HepG2 (cell line): Measurements from ENCODE around the gene LCN12. TPM values are rescaled to one million over a fixed set of nuclear protein-coding genes. Genes with fewer than 3 reads are reported as not detected.
A peak's percentile ranks its signal among the peaks of the same experiment; 100 is the strongest.

Source experiments
- ATAC-seq: fragments of 200-7000 bp; cut with Tn5 transposase; 3 replicates; pipeline ENCODE4 v1.9.1; 2020; ENCODE audit warnings: mild to moderate bottlenecking, moderate library complexity
- BruUV-seq: library from RNA; stranded (reverse); fragments of 400-500 nt; replicated peaks from 2 replicates; lab custom pipeline; 2021; lab: Mats Ljungman, UMichigan
- CTCF ChIA-PET: fragments of 300-600 bp; formaldehyde crosslinking; extraction: SDS; loops from one replicate; lab custom pipeline; 2021; ENCODE audit warnings: low total read pairs, inconsistent platforms, low intra/inter-chr PET ratio; lab: Yijun Ruan, JAX
- POLR2A ChIA-PET: fragments of 350-600 bp; sonication (Branson Sonifier 250); formaldehyde crosslinking; loops from one replicate; lab custom pipeline; 2020; ENCODE audit warnings: antibody characterized with exemption, inconsistent platforms; lab: Yijun Ruan, JAX
- DNase-seq: peaks from one replicate; pipeline ENCODE4 v3.0.0-alpha.2; 2015; ENCODE audit warnings: low spot score
- FAIRE-seq: peaks from 3 replicates; lab custom pipeline; 2011; peaks lifted over from hg19 to GRCh38; lab: Jason Lieb, UNC
- H2AFZ ChIP-seq: one replicate; pipeline ENCODE4 v1.6.1; 2011; ENCODE audit warnings: low read length, inconsistent platforms
- H3K27ac ChIP-seq: fragments of 300-600 bp; 3 replicates; pipeline ENCODE4 v1.8.0; 2011; ENCODE audit warnings: mixed run types, mild to moderate bottlenecking, mixed read lengths, low read length, inconsistent platforms; ENCODE audit not compliant: insufficient read depth; ENCODE audit errors: extremely low read length
- H3K27me3 ChIP-seq, 2 experiments: fragments of 200-600 bp in 1 of 2; 2 replicates in 1 of 2; 3 replicates in 1 of 2; pipeline versions ENCODE4 v1.6.0 to v1.8.0; 2011; ENCODE audit warnings: low read length in 2 of 2, mild to moderate bottlenecking in 2 of 2, moderate library complexity in 2 of 2, inconsistent platforms in 1 of 2; ENCODE audit not compliant: insufficient read depth in 2 of 2, control insufficient read depth in 1 of 2
- H3K36me3 ChIP-seq, 2 experiments: fragments of 200-600 bp in 1 of 2; replicated peaks in 1 of 2; 2 replicates in 1 of 2; 3 replicates in 1 of 2; pipeline versions ENCODE4 v1.5.1 to v1.8.0; 2011; ENCODE audit warnings: low read length in 2 of 2, inconsistent platforms in 1 of 2; ENCODE audit not compliant: insufficient read depth in 2 of 2, control insufficient read depth in 1 of 2
- H3K4me1 ChIP-seq: 2 replicates; pipeline ENCODE4 v1.5.1; 2012; ENCODE audit warnings: low read length, inconsistent platforms; ENCODE audit not compliant: insufficient read depth
- H3K4me2 ChIP-seq: 2 replicates; pipeline ENCODE4 v1.6.0; 2011; ENCODE audit warnings: low read depth, low read length, inconsistent platforms
- H3K4me3 ChIP-seq, 3 experiments: fragments of 200-600 bp in 1 of 3; sonication (generic), shearing (Covaris generic) in 1 of 3; replicated peaks in 1 of 3; 2 replicates each; pipeline ENCODE4 v1.5.1; 2011 to 2016; ENCODE audit warnings: low read length in 3 of 3, inconsistent platforms in 2 of 3, low read depth in 2 of 3, mild to moderate bottlenecking in 2 of 3, control low read depth in 1 of 3, mixed read lengths in 1 of 3; ENCODE audit not compliant: insufficient read depth in 1 of 3
- H3K79me2 ChIP-seq: one replicate; pipeline ENCODE4 v1.6.1; 2011; ENCODE audit warnings: low read length, inconsistent platforms; ENCODE audit not compliant: insufficient read depth
- H3K9ac ChIP-seq: 2 replicates; pipeline ENCODE4 v1.6.0; 2011; ENCODE audit warnings: mild to moderate bottlenecking, low read depth, low read length, inconsistent platforms; ENCODE audit not compliant: insufficient read depth
- H3K9me3 ChIP-seq: 2 replicates; pipeline ENCODE4 v1.5.1; 2012; ENCODE audit warnings: mild to moderate bottlenecking, low read length
- H4K20me1 ChIP-seq: 2 replicates; pipeline ENCODE4 v1.6.0; 2011; ENCODE audit warnings: inconsistent platforms, mild to moderate bottlenecking, low read length, moderate library complexity; ENCODE audit not compliant: insufficient read depth
- ATF5 ChIP-seq: sonication (generic); formaldehyde crosslinking; IDR thresholded peaks from 2 replicates; pipeline ENCODE4 v1.4.0; 2020; ENCODE audit warnings: mild to moderate bottlenecking, low read depth, missing genetic modification reagents
- CTCF ChIP-seq: sonication (generic); formaldehyde crosslinking; IDR thresholded peaks from 2 replicates; pipeline ENCODE4 v1.5.0; 2020; ENCODE audit warnings: mild to moderate bottlenecking, missing genetic modification reagents, moderate library complexity
- HCFC1 ChIP-seq: fragments of 150-350 bp; IDR thresholded peaks from 2 replicates; pipeline ENCODE4 v1.6.1; 2014; ENCODE audit warnings: low read depth, low read length
- HMGA1 ChIP-seq: sonication (generic); formaldehyde crosslinking; conservative IDR thresholded peaks from 2 replicates; pipeline ENCODE4 v1.4.0; 2020; ENCODE audit warnings: missing genetic modification reagents
- PBX3 ChIP-seq: sonication (generic); formaldehyde crosslinking; IDR thresholded peaks from 2 replicates; pipeline ENCODE4 v1.8.1; 2023; ENCODE audit warnings: missing genetic modification reagents, inconsistent platforms, borderline replicate concordance
- ZNF704 ChIP-seq: sonication (generic); formaldehyde crosslinking; IDR thresholded peaks from 2 replicates; pipeline ENCODE4 v1.8.1; 2023; ENCODE audit warnings: mild to moderate bottlenecking, inconsistent platforms, moderate library complexity, missing genetic modification reagents, borderline replicate concordance
- WGBS: methylation state at CpG from one replicate; pipeline ENCODE4 v1.1.6; 2017; ENCODE audit warnings: low lambda C conversion rate; 5-methylcytosine and 5-hydroxymethylcytosine counted together
- in situ Hi-C: cut with HindIII; loops from 2 replicates; pipeline ENCODE4 v1.10.0; 2017; ENCODE audit warnings: low pct_unique_long_range_greater_than_20kb; ENCODE audit not compliant: extremely low pct_ligation_motif_present
- intact Hi-C: fragments of 100-400 bp; cut with micrococcal nuclease; formaldehyde crosslinking; loops from one replicate; pipeline ENCODE4 v1.10.0; 2022; ENCODE audit not compliant: unreplicated experiment
- polyA plus RNA-seq, 8 experiments: library from polyadenylated mRNA; depleted of rRNA in 3 of 8; stranded (reverse) in 7 of 8; unstranded in 1 of 8; fragments of >200 nt; fragmentation: Illumina TruSeq in 4 of 8; extraction: Trizol in 4 of 8; gene quantifications; 2 replicates each; pipeline versions ENCODE4 v1.2.1 to v1.2.3, GENCODE V29; 2011 to 2016; ENCODE audit warnings: low read depth in 4 of 8, missing spikeins in 1 of 8, mixed read lengths in 1 of 8; ENCODE audit not compliant: insufficient read depth in 1 of 8
- total RNA-seq, 5 experiments: library from RNA; depleted of rRNA; stranded (reverse); fragments of >200 nt; fragmentation: Illumina TruSeq; extraction: Trizol; gene quantifications; 2 replicates each; pipeline ENCODE4 v1.2.3, GENCODE V29; 2016; ENCODE audit warnings: low read depth in 1 of 5

The LCN12 gene
- total and polyA plus RNA-seq, 2 of the 13 experiments (the other 11 are each of a cell fraction or from before 2014, with no cell fraction given): 3.4 to 6.9 TPM

GRCh38 chr9:136982232-136983051 is 30.4 kb downstream of the LCN12 start, which contains the start of gene LCNL1:
Gene LCNL1, plus strand, starts transcription at chr9:136982993. Its CDS starts 594 bp downstream, at chr9:136983587.
- Histone ChIP-seq H3K4me1 (peaks cover 39% of the 10 kb centered on the region), H3K9me3 (no peaks in the 10 kb centered on the region), H3K27ac (no peak within 1 kb of the TSS), H3K79me2 (no peaks in the 10 kb centered on the region), H3K27me3 (peaks cover 1 to 48% of the 10 kb centered on the region in 2 experiments; a peak in 4 of 5 replicates), H3K4me2 (peak within 1 kb of the TSS; percentile 29; the same call in 1 of the 2 replicates), H3K9ac (no peak within 1 kb of the TSS), H2AFZ (no peak within 1 kb of the TSS), H4K20me1 (no peaks in the 10 kb centered on the region), H3K36me3 (no peaks in the 10 kb centered on the region), H3K4me3 (no peak within 1 kb of the TSS)
- DNase-seq: no peak
- no peak for ATAC-seq
- intact Hi-C loops (no loop called here), in situ Hi-C loops (no loop called here)
- POLR2A ChIA-PET: no interaction called here
- TF ChIP-seq CTCF (0 out of 2 replicates have a peak, but pooled peaks have one; percentile 3), HMGA1 (CRISPR knock-in tag) (no peak)
- WGBS: 23% methylated on average over 6 of the region's 18 CpGs
- BruUV-seq: no TSS peak
- no peak for FAIRE-seq
- CTCF ChIA-PET: no interaction called here

GRCh38 chr9:136983167-136983566 is 31.1 kb downstream of the LCN12 start:
- intact Hi-C loops: no loop called here
- WGBS: 51% methylated on average over 3 of the region's 9 CpGs
- TF ChIP-seq ATF5 (no peak), PBX3 (CRISPR knock-in tag) (no peak), HCFC1 (no peak), ZNF704 (no peak)

More at GRCh38 chr9:136983167-136983566, 31.1 kb downstream of the LCN12 start:
- Histone ChIP-seq H3K27me3 (peaks cover 3 to 50% of the 10 kb centered on the region in 2 experiments; a peak in 3 of 5 replicates), H3K27ac (no peak overlapping the region), H3K79me2 (no peaks in the 10 kb centered on the region), H3K36me3 (no peaks in the 10 kb centered on the region), H4K20me1 (no peaks in the 10 kb centered on the region), H3K9me3 (no peaks in the 10 kb centered on the region), H3K4me2 (no peak overlapping the region), H2AFZ (no peak overlapping the region), H3K4me1 (peaks cover 39% of the 10 kb centered on the region), H3K9ac (no peak overlapping the region), H3K4me3 (no peak overlapping the region)
- ChIA-PET POLR2A (no interaction called here), CTCF (no interaction called here)
- DNase-seq (no peak), FAIRE-seq (no peak), ATAC-seq (no peak)
- in situ Hi-C loops: no loop called here
- BruUV-seq: no TSS peak
